ENCODE data around the gene ASZ1. TPM values are rescaled to one million over a fixed set of nuclear protein-coding genes. Genes with fewer than 3 reads are reported as not detected.

The ASZ1 gene
- total RNA-seq, 1 experiment from 2014 or later, result not detected

- no peaks in the 10 kb centered on the region for H3K27me3 Mint-ChIP-seq (ENCODE audit: low read depth)
- H3K4ac ChIP-seq (ENCODE audit: low read depth, low read length), result no peak overlapping the region
- H3K79me1 ChIP-seq (ENCODE audit: insufficient read depth, low read depth, low read length, poor library complexity, severe bottlenecking), result no peaks in the 10 kb centered on the region
- no peak overlapping the region for H4K5ac ChIP-seq (ENCODE audit: insufficient read length, low read depth, low read length)
- H4K8ac ChIP-seq (replicated peaks; ENCODE audit: insufficient read length, low read depth, low read length), result no peak overlapping the region
- no peak overlapping the region for H3K56ac ChIP-seq (ENCODE audit: insufficient read length, low read depth, low read length)
- no peak overlapping the region for H2BK5ac ChIP-seq (ENCODE audit: insufficient read length, low read length)
- no peaks in the 10 kb centered on the region for H3K79me2 ChIP-seq (ENCODE audit: insufficient read depth, low read length)
- no peak overlapping the region for H3K27ac Mint-ChIP-seq
- 0 out of 4 replicates have a peak, but pooled peaks cover 0 to 4% of the 10 kb centered on the region in 2 experiments for H3K4me1 Mint-ChIP-seq
- no peak overlapping the region for H3K27ac ChIP-seq (ENCODE audit: insufficient read length, low read depth, low read length)
- no peaks in the 10 kb centered on the region for H3K23me2 ChIP-seq (ENCODE audit: insufficient read length, low read depth, low read length, poor library complexity, severe bottlenecking)
- H2BK12ac ChIP-seq (ENCODE audit: insufficient read length, low read depth, low read length), result no peak overlapping the region
- H3K4me3 Mint-ChIP-seq, result no peak overlapping the region
- H2AFZ ChIP-seq (ENCODE audit: low read length), result no peak overlapping the region
- H2AK5ac ChIP-seq (ENCODE audit: insufficient read length, low read length), result no peak overlapping the region
- no peak overlapping the region for H3K18ac ChIP-seq (ENCODE audit: insufficient read length, low read depth, low read length)
- no CpG with 5 or more reads among the region's 2 CpGs for WGBS (ENCODE audit: extremely low coverage, insufficient read length, low lambda C conversion rate)
- H2BK20ac ChIP-seq (ENCODE audit: low read depth, low read length, poor library complexity, severe bottlenecking), result no peak overlapping the region
- H3K23ac ChIP-seq (ENCODE audit: insufficient read length, low read depth, low read length), result no peak overlapping the region
- H3K27me3 ChIP-seq (ENCODE audit: insufficient read depth, low read length), result no peaks in the 10 kb centered on the region
- no peak overlapping the region for H3K9ac ChIP-seq (ENCODE audit: extremely low read depth, insufficient read length, low read length)
- H3K14ac ChIP-seq (ENCODE audit: insufficient read depth, low read length), result no peak overlapping the region
- TF ChIP-seq CTCF (conservative IDR thresholded peaks at IDR 0.05), result peak; percentile 38; the same call in 2 of the 3 replicates
- no peaks in the 10 kb centered on the region for H3K9me3 Mint-ChIP-seq
- DNase-seq, result no peak
- H3T11ph ChIP-seq (ENCODE audit: low read length), result no peak overlapping the region
- no peaks in the 10 kb centered on the region for H3K4me1 ChIP-seq (ENCODE audit: insufficient read depth, low read length)
- H4K20me1 ChIP-seq (ENCODE audit: control insufficient read depth, insufficient read depth, insufficient read length), result no peaks in the 10 kb centered on the region
- no peak overlapping the region for H3K4me2 ChIP-seq (ENCODE audit: insufficient read depth, insufficient read length, low read length)
- H2BK120ac ChIP-seq (ENCODE audit: low read depth, low read length, poor library complexity, severe bottlenecking), result no peak overlapping the region
- H3K36me3 Mint-ChIP-seq (ENCODE audit: insufficient read depth in 1 of 3, low read depth in 3 of 3), result no peaks in the 10 kb centered on the region
- no peaks in the 10 kb centered on the region for H3K9me3 ChIP-seq (ENCODE audit: control insufficient read depth, low read depth, low read length)
- H4K91ac ChIP-seq (ENCODE audit: insufficient read length, low read depth, low read length), result no peak overlapping the region
- H2BK15ac ChIP-seq (ENCODE audit: low read depth, low read length), result no peak overlapping the region
Measured at GRCh38 chr7:117375380-117375779, 51.9 kb downstream of the ASZ1 start.
